HepG2 (cell line): ENCODE measurements around the gene BTBD19. TPM values are rescaled to one million over a fixed set of nuclear protein-coding genes. Genes with fewer than 3 reads are reported as not detected.

Experiments used
- CAMTA2 ChIP-seq: sonication (generic); formaldehyde crosslinking; IDR thresholded peaks from 2 replicates; pipeline ENCODE4 v1.4.0; 2020; ENCODE audit warnings: mild to moderate bottlenecking, missing genetic modification reagents, borderline replicate concordance
- CENPT ChIP-seq: sonication (generic); formaldehyde crosslinking; IDR thresholded peaks from 2 replicates; pipeline ENCODE4 v1.8.0; 2022; ENCODE audit warnings: low read depth, mild to moderate bottlenecking, moderate library complexity, missing genetic modification reagents
- DRAP1 ChIP-seq: IDR thresholded peaks from 2 replicates; pipeline ENCODE4 v1.6.1; 2016; ENCODE audit warnings: missing genetic modification reagents, missing compliant biosample characterization
- HIVEP1 ChIP-seq: sonication (generic); formaldehyde crosslinking; IDR thresholded peaks from 2 replicates; pipeline ENCODE4 v1.4.0; 2020; ENCODE audit warnings: mild to moderate bottlenecking, missing genetic modification reagents
- KDM4B ChIP-seq: sonication (generic); formaldehyde crosslinking; IDR thresholded peaks from 2 replicates; pipeline ENCODE4 v1.4.0; 2020; ENCODE audit warnings: missing genetic modification reagents
- MXD1 ChIP-seq: sonication (generic); formaldehyde crosslinking; IDR thresholded peaks from 2 replicates; pipeline ENCODE4 v1.4.0; 2020; ENCODE audit warnings: mild to moderate bottlenecking, missing genetic modification reagents
- NR2F1 ChIP-seq, 2 experiments: fragments of 450-650 bp in 1 of 2; formaldehyde crosslinking in 1 of 2; IDR thresholded peaks; 2 replicates each; pipeline versions ENCODE4 v1.5.0 to v1.6.1; 2016 to 2020; ENCODE audit warnings: mild to moderate bottlenecking in 1 of 2, missing compliant biosample characterization in 1 of 2, missing genetic modification reagents in 1 of 2, moderate library complexity in 1 of 2
- PBX3 ChIP-seq: sonication (generic); formaldehyde crosslinking; IDR thresholded peaks from 2 replicates; pipeline ENCODE4 v1.8.1; 2023; ENCODE audit warnings: missing genetic modification reagents, inconsistent platforms, borderline replicate concordance
- SPEN ChIP-seq: sonication (generic); formaldehyde crosslinking; IDR thresholded peaks from 2 replicates; pipeline ENCODE4 v1.5.1; 2020; ENCODE audit warnings: low read depth, mild to moderate bottlenecking, missing genetic modification reagents
- U2AF2 ChIP-seq: fragments of 200-400 bp; formaldehyde crosslinking; IDR thresholded peaks from 2 replicates; pipeline ENCODE4 v1.6.1; 2017; ENCODE audit warnings: low read depth, mild to moderate bottlenecking, low read length
- ZBTB1 ChIP-seq: sonication (generic); formaldehyde crosslinking; IDR thresholded peaks from 2 replicates; pipeline ENCODE4 v1.4.0; 2020; ENCODE audit warnings: missing genetic modification reagents, borderline replicate concordance
- ZMAT3 ChIP-seq: sonication (generic); formaldehyde crosslinking; conservative IDR thresholded peaks from 2 replicates; pipeline ENCODE4 v1.7.0; 2021; ENCODE audit warnings: missing genetic modification reagents
- ZNF225 ChIP-seq: sonication (generic); formaldehyde crosslinking; IDR thresholded peaks from 2 replicates; pipeline ENCODE4 v1.4.0; 2020; ENCODE audit warnings: mild to moderate bottlenecking, missing genetic modification reagents
- ZNF44 ChIP-seq: sonication (generic); formaldehyde crosslinking; IDR thresholded peaks from 2 replicates; pipeline ENCODE4 v1.5.1; 2020; ENCODE audit warnings: mild to moderate bottlenecking, missing genetic modification reagents
- ZNF530 ChIP-seq: sonication (generic); formaldehyde crosslinking; IDR thresholded peaks from 2 replicates; pipeline ENCODE4 v1.5.0; 2020; ENCODE audit warnings: low read depth, mild to moderate bottlenecking, missing genetic modification reagents
- ZNF780A ChIP-seq: sonication (generic); formaldehyde crosslinking; IDR thresholded peaks from 2 replicates; pipeline ENCODE4 v1.8.0; 2022; ENCODE audit warnings: mild to moderate bottlenecking, missing genetic modification reagents, moderate library complexity
- polyA plus RNA-seq, 8 experiments: library from polyadenylated mRNA; depleted of rRNA in 3 of 8; stranded (reverse) in 7 of 8; unstranded in 1 of 8; fragments of >200 nt; fragmentation: Illumina TruSeq in 4 of 8; extraction: Trizol in 4 of 8; gene quantifications; 2 replicates each; pipeline versions ENCODE4 v1.2.1 to v1.2.3, GENCODE V29; 2011 to 2016; ENCODE audit warnings: low read depth in 4 of 8, missing spikeins in 1 of 8, mixed read lengths in 1 of 8; ENCODE audit not compliant: insufficient read depth in 1 of 8
- total RNA-seq, 5 experiments: library from RNA; depleted of rRNA; stranded (reverse); fragments of >200 nt; fragmentation: Illumina TruSeq; extraction: Trizol; gene quantifications; 2 replicates each; pipeline ENCODE4 v1.2.3, GENCODE V29; 2016; ENCODE audit warnings: low read depth in 1 of 5
- TF ChIP-seq, protein P1 (sequence below): IDR thresholded peaks from 2 replicates; pipeline ENCODE4 v1.4.0; 2020; ENCODE audit warnings: mild to moderate bottlenecking, missing genetic modification reagents
- TF ChIP-seq, protein P2 (sequence below): sonication (generic); formaldehyde crosslinking; IDR thresholded peaks from 2 replicates; pipeline ENCODE4 v1.8.0; 2023; ENCODE audit warnings: mild to moderate bottlenecking, missing genetic modification reagents
- TF ChIP-seq, protein P3 (sequence below): sonication (generic); formaldehyde crosslinking; conservative IDR thresholded peaks from 2 replicates; pipeline ENCODE4 v1.8.1; 2023; ENCODE audit warnings: missing genetic modification reagents

The BTBD19 gene
- total and polyA plus RNA-seq, 2 of the 13 experiments (the other 11 are each of a cell fraction or from before 2014, with no cell fraction given), result 2.7 to 6.7 TPM

DNA sequence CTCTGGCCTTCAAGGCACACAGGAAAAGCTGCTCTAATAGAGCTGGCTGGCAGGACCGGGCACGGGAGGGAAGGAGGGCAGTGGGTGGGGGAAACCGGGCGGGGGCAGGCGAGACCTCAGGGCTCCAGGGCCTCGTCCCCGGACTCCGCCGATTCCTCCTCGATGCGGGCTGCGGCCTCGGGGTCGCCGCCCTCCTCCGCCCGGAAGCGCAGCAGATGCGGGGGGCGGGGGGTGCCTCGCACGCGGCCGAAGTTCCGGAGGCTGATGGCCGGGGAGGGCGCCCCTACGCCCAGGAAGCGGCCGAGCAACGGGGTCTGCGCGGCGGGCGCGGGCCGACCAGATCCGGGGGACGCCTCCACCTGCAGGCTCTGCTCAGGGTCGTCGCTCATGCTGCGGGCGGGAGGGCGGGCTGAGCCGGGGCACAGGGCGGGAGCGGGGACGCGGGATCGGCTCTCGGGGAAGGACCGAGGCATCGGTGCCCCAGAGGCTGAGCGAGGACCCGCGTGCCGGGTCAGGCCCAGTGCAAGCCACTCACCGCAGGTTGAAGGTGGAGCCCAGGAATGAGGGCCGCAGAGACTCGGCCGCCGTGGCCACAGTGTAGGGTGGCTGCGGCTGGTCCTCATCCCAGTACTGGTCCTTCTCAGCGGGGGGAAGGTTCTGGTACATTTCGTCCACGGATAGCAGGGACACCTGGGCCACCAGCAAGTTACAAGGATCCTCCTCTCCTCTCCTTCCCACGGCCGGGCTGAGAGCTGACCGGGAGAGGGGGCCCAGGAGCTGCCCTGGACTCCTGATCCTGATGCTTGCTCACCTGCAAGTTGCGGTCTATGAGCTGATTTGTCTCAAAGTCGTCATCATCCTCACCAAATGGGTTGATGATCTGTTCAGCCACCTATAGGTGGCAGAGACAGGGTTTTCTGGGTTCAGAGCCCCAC lies 24.0 kb upstream of the BTBD19 start (continued):
- TF ChIP-seq, protein P1, sequence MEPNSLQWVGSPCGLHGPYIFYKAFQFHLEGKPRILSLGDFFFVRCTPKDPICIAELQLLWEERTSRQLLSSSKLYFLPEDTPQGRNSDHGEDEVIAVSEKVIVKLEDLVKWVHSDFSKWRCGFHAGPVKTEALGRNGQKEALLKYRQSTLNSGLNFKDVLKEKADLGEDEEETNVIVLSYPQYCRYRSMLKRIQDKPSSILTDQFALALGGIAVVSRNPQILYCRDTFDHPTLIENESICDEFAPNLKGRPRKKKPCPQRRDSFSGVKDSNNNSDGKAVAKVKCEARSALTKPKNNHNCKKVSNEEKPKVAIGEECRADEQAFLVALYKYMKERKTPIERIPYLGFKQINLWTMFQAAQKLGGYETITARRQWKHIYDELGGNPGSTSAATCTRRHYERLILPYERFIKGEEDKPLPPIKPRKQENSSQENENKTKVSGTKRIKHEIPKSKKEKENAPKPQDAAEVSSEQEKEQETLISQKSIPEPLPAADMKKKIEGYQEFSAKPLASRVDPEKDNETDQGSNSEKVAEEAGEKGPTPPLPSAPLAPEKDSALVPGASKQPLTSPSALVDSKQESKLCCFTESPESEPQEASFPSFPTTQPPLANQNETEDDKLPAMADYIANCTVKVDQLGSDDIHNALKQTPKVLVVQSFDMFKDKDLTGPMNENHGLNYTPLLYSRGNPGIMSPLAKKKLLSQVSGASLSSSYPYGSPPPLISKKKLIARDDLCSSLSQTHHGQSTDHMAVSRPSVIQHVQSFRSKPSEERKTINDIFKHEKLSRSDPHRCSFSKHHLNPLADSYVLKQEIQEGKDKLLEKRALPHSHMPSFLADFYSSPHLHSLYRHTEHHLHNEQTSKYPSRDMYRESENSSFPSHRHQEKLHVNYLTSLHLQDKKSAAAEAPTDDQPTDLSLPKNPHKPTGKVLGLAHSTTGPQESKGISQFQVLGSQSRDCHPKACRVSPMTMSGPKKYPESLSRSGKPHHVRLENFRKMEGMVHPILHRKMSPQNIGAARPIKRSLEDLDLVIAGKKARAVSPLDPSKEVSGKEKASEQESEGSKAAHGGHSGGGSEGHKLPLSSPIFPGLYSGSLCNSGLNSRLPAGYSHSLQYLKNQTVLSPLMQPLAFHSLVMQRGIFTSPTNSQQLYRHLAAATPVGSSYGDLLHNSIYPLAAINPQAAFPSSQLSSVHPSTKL, result no peak
- TF ChIP-seq U2AF2, result no peak
- TF ChIP-seq, protein P2, sequence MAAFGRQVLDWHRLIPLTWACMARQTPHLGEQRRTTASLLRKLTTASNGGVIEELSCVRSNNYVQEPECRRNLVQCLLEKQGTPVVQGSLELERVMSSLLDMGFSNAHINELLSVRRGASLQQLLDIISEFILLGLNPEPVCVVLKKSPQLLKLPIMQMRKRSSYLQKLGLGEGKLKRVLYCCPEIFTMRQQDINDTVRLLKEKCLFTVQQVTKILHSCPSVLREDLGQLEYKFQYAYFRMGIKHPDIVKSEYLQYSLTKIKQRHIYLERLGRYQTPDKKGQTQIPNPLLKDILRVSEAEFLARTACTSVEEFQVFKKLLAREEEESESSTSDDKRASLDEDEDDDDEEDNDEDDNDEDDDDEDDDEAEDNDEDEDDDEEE, result no peak
- TF ChIP-seq SPEN (CRISPR knock-in tag), result 0 out of 2 replicates have a peak, but pooled peaks have one; percentile 67
- no peak for TF ChIP-seq CAMTA2 (CRISPR knock-in tag)
- TF ChIP-seq ZNF225 (CRISPR knock-in tag), result peak; percentile 84
- 0 out of 2 replicates have a peak, but pooled peaks have one; percentile 50 for TF ChIP-seq PBX3
- no peak for TF ChIP-seq ZNF44
- 0 out of 2 replicates have a peak, but pooled peaks have one; percentile 1 for TF ChIP-seq ZMAT3 (CRISPR knock-in tag)
- no peak for TF ChIP-seq ZNF780A (CRISPR knock-in tag)
- peak; percentile 47; the same call in 1 of the 2 replicates for TF ChIP-seq HIVEP1 (CRISPR knock-in tag)
- no peak; the same call in 1 of the 2 replicates for TF ChIP-seq ZBTB1 (CRISPR knock-in tag)
- 0 out of 2 replicates have a peak, but pooled peaks have one; percentile 60 for TF ChIP-seq CENPT (CRISPR knock-in tag)
- peak; percentile 20; the same call in 1 of the 2 replicates for TF ChIP-seq DRAP1
- TF ChIP-seq ZNF530 (CRISPR knock-in tag), result no peak
- TF ChIP-seq KDM4B (CRISPR knock-in tag), result no peak
- peak; percentile 74; the same call in 1 of the 2 replicates for TF ChIP-seq MXD1
- no peak for TF ChIP-seq NR2F1 (CRISPR knock-in tag; IDR thresholded peaks at IDR 0.05)
- TF ChIP-seq, protein P3, sequence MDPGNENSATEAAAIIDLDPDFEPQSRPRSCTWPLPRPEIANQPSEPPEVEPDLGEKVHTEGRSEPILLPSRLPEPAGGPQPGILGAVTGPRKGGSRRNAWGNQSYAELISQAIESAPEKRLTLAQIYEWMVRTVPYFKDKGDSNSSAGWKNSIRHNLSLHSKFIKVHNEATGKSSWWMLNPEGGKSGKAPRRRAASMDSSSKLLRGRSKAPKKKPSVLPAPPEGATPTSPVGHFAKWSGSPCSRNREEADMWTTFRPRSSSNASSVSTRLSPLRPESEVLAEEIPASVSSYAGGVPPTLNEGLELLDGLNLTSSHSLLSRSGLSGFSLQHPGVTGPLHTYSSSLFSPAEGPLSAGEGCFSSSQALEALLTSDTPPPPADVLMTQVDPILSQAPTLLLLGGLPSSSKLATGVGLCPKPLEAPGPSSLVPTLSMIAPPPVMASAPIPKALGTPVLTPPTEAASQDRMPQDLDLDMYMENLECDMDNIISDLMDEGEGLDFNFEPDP (CRISPR knock-in tag), result no peak
